GM18499 (cell line): ENCODE measurements around the gene RPS6KC1.
"Not testable (repeated sequence)": the region's sequence is repeated elsewhere in the genome, so short reads cannot be mapped to it uniquely, and the experiment has no call there.

Source experiments
- ATAC-seq: cut with Tn5 transposase; IDR thresholded peaks from one replicate; pipeline ENCODE4 v1.9.1; 2021; ENCODE audit warnings: moderate number of reproducible peaks; ENCODE audit not compliant: insufficient read depth, unreplicated experiment

RPS6KC1 gene

GRCh38 chr1:213266983-213267772, 216.1 kb downstream of the RPS6KC1 start:
- ATAC-seq = no peak

- ATAC-seq = no peak
These were observed 217.2 kb downstream of the RPS6KC1 start for GRCh38 chr1:213268221-213268620.

GRCh38 chr1:213269829-213270228, 218.8 kb downstream of the RPS6KC1 start:
- no peak for ATAC-seq

GRCh38 chr1:213273546-213273945, 222.5 kb downstream of the RPS6KC1 start:
- no peak for ATAC-seq

- no peak for ATAC-seq
These were observed 223.1 kb downstream of the RPS6KC1 start for GRCh38 chr1:213274140-213274539.

- ATAC-seq = no peak
These were observed 224.3 kb downstream of the RPS6KC1 start for GRCh38 chr1:213275293-213275692.

- no peak for ATAC-seq
These were observed 225.2 kb downstream of the RPS6KC1 start for GRCh38 chr1:213276236-213276635.

- no peak for ATAC-seq
These were observed 226.0 kb downstream of the RPS6KC1 start for GRCh38 chr1:213277036-213277435.

GRCh38 chr1:213279410-213279809, 228.4 kb downstream of the RPS6KC1 start:
- ATAC-seq = no peak

GRCh38 chr1:213281640-213282301, 230.7 kb downstream of the RPS6KC1 start:
- no peak for ATAC-seq

- ATAC-seq = no peak
These were observed 233.6 kb downstream of the RPS6KC1 start for GRCh38 chr1:213284626-213285025.

GRCh38 chr1:213286235-213286634, 235.2 kb downstream of the RPS6KC1 start:
- ATAC-seq = no peak

- no peak for ATAC-seq
These were observed 236.9 kb downstream of the RPS6KC1 start for GRCh38 chr1:213287987-213288386.

- ATAC-seq = no peak
These were observed 240.5 kb downstream of the RPS6KC1 start for GRCh38 chr1:213291526-213291925.

- no peak for ATAC-seq
These were observed 241.6 kb downstream of the RPS6KC1 start for GRCh38 chr1:213292614-213293013.

- no peak for ATAC-seq
These were observed 244.8 kb downstream of the RPS6KC1 start for GRCh38 chr1:213295860-213296259.

- no peak for ATAC-seq
These were observed 245.5 kb downstream of the RPS6KC1 start for GRCh38 chr1:213296558-213296957.

- ATAC-seq = no peak
These were observed 246.0 kb downstream of the RPS6KC1 start for GRCh38 chr1:213297021-213297420.

- no peak for ATAC-seq
These were observed 249.4 kb downstream of the RPS6KC1 start for GRCh38 chr1:213300433-213300832.

- not testable (repeated sequence) for ATAC-seq
These were observed 250.5 kb downstream of the RPS6KC1 start for GRCh38 chr1:213301524-213301923.

GRCh38 chr1:213303286-213303685, 252.2 kb downstream of the RPS6KC1 start:
- ATAC-seq = no peak

GRCh38 chr1:213315571-213315970, 264.5 kb downstream of the RPS6KC1 start:
- no peak for ATAC-seq
